Cerebellar nuclear complex (tissue), 1 donor: ENCODE measurements around the gene WAPL.
"Not testable (repeated sequence)": the region's sequence is repeated elsewhere in the genome, so short reads cannot be mapped to it uniquely, and the experiment has no call there.

Source experiments
- DNase-seq, 2 experiments: peaks; one replicate each; lab custom pipeline; 2025; lab: John Stamatoyannopoulos, UW

The WAPL gene

DNA sequence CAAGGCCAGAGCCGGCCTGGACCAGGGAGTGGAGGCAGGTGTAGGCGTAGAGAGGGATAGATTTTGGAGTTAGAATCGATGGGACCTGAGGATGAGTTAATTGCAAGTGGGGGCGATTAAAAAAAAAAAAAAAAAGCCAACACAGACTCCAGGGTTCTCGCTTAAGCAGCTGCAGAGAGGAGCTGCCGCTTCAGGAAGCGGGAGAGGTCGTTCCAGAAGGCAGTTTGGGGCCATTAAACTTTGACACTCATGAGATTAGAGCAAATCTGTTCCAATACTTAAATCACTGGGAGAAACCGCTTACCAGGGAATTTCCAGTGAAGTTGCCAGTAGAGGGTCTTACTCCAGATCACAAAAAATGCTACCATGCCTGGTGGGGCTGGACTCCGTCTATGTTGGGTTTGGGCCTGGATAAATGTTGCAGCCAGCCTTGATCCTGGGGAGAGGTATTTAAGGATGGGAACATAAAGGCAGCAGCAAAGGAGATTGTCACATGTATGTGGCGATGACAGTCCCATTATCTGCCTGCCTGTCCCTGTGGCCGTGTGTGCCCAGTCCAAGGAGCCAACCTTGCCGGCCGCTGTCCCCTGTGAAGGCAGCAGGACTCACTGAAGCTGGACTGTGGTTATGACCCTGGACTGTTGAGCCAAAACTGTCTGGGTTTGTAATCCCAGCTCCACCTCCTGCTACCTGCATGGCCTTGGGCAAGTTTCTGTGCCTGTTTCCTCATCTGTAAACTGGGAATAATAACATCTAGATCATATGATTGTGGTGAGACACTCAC is 131.1 kb downstream of the WAPL start:
- no peak for DNase-seq

DNA sequence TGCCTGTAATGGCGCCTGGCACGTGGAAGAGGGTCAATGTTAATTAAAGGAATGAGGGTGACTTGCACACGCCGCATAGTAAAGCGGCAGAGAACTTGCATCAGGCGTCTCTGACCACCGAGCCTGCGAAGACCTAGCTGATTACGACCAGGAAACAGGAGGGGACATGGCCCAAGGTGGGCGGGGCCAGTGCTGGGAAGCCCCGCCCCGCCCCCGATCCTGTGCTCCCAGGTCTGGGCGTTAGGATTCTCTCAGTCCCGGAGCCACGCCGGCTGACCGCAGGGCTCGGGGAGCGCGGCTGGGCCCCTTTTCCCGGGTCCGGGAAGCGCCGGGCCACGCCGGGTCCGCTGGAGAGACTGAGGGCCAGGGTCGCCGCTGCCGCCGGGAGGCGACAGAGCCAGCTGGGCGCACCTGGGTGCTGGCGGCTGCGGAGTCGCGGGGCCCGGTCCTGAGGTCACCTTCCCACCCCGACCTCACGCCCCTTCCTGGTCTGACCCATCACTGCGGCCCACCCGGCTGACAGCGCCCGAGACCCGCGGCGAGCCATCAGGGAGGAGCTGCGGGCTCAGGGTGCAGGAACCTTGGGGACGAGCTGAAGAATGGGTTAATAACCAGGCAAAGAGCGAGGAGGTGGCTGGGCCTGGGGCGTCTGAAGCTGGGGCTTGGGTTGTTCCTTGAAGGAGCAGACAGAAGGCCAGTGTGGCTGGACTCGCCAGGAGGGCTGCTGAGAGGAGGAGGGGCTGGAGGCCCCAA is 132.0 kb downstream of the WAPL start:
- no peak for DNase-seq

DNA sequence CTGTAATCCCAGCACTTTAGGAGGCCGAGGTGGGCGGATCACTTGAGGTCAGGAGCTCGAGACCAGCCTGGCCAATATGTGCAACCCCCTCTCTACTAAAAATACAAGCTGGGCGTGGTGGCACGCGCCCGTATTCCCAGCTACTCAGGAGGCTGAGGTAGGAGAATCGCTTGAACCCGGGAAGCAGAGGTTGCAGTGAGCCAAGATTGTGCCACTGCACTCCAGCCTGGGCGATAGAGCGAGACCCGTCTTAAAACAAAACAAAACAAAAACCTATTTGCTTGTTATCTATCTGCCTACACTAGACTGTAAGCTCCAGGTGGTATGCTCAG is 132.5 kb downstream of the WAPL start:
- not testable (repeated sequence) for DNase-seq

DNA sequence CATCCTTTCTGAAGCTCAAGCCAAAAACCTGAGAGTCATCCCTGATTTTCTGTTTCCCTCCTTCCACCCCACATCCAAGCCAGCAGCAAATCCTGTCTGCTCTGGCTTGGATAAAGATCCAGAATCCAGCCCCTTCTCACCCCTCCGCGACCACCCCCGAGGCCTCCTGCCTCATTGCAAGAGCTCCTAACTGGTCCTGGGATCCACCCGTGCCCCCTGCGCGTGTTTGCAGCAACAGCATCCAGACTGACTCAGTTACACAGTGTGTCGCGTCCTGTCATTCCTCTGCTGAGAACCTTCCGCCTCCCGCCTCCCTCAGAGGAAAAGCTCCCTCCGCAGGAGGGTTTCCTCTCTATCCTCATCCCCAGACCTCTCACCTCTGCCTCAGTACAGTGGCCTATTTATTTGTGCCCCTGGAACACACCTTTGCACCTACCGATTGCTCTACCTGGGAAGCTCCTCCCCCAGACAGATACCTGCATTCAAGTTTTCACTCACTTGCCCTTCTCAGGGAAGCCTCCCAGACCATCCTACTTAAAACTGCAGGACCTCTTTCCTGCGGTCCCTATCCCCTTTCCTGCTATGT is 133.4 kb downstream of the WAPL start:
- no peak for DNase-seq

DNA sequence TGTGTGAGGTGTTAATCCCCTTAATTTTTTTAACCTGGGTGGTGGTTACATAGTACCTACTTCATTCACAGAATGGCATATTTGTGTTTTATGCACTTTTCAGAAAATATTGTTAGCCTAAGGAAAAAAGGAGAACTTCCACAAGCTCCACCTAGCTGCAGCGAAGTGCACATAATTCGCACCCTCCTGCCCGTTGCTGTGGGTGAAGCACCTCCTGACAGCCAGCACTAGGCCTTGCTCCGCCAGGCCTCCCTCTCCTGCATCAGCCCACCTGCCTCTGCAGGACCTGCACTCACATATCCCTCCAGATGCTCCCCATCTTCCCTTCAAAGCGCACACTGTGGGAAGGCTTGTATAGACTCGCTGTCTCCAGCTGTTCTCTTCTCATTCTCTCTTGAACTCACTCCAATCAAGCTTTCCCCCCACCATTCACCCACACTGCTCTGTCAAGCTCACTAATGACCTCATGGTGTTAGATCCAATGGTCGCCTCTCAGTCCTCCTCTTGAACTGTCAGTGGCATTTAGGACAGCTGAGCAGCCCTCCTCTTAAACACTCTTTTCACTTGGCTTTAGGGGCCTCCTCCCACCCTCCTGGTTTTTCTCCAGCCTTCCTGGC is 134.3 kb downstream of the WAPL start:
- DNase-seq: no peak

DNA sequence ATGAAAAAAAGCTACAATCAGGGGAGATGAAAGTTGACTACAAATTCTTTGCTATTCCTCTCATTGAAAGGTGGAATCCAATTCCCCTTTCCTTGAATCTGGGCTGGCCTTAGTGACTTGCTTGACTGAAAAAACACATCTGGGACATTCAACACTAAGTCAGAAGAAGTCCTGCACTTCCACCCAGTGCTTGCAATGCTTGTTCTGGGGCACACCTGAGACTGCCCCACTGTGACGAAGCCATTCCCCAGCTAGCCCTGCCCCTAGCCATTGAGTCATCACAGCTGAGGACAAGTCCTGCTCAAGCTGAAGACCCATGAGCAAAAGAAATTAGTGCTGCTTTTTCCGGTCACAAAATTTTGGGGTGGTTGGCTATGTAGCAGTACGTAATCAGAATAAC is 135.8 kb downstream of the WAPL start:
- DNase-seq: no peak
